Stimulated activated CD8-positive, alpha-beta memory T cell treated with anti-CD3 and anti-CD28 coated beads, Interleukin-7, amount 100 ng/mL, for 4 hours (primary cell): ENCODE measurements around the gene NOTCH2.
"Not testable (repeated sequence)": the region's sequence is repeated elsewhere in the genome, so short reads cannot be mapped to it uniquely, and the experiment has no call there.

ENCODE experiments used
- DNase-seq, 2 donors: peaks; one replicate each; pipeline ENCODE4 v3.0.0-alpha.2; 2020; ENCODE audit warnings: low read depth in 2 of 2

NOTCH2 gene

DNA sequence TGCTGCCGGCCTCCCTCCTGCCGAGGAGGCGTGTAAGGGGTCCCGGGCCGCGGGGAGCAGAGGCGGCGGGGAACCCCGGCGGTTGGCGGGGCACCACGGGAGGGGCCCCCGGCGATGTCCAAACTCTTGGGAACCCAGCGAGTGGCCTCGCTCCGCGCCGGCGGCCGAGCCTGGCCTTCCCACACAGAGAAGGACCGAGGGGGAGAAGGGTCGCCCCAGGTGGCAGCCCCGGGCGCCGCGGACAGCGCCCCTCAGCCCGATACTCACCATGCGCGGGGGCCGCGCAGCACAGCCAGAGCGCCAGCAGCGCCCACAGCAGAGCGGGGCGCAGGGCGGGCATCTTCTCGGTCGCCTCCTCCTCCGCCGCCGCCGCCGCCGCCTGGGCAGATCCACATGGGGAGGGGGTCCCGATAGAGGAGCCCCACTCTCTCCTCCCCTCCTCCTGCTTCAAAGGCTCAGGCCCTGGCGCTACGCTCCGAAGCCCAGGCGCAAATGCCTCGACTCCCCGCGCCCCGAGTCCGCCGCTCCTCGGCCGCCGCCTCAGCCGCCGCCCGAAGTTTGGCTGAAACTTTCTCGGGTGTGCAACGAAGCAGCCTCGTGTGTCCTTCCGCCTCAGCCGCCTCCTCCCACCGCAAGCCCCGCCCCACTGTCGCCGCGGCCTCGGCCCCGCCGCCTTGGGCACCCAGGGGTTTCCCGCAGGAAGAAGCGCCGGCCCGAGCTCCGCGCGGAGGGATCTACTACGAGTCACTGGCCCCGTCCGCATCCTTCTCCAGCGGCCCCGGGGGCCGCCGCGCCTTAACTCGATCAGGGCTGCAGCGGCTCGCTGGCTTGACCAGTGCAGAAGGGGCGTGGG is at the start of gene NOTCH2:
TSS of gene NOTCH2 (minus strand) at position 596 of the 853 bp plus-strand sequence. CDS start at position 340, 256 bp downstream.
- DNase-seq = peak; percentile 41 to 60

DNA sequence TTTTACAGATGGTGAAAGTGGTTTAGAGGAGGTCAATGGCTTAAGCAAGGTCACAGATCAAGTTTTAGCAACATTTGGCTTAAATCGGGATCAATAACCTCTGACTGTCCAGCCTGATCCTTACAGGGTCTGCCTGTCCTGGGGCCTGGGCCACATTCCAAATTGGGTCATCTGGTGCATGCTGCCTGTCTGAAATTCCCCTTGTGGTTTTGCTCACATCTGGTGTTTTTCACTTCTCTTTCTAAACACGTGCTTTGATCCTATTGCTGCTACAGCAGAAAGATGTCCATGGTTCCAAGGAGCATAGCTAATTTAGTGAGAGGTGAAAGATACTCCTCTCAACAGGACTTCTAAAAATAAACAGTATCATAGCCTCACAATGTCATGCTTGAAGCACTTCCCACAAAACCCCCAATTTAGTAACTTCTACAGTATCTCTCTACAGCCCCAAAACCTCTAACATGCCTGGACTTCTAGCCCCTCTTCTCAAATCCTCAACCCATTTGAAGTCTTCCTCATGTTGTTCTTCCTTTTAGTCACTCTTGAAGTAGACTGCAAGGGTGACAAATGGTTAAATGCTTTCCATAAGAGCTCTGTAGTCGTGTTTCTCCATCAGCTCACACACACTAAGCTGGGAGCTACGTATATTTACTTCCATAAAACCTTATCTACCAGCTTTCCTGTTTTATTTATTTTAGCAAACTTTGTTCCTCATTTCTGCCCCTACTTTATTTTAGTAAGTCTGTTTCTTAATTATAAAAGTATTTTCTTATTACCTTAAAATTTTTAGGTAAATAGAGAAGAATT is 48.1 kb upstream of the NOTCH2 start:
- DNase-seq = not testable (repeated sequence)

DNA sequence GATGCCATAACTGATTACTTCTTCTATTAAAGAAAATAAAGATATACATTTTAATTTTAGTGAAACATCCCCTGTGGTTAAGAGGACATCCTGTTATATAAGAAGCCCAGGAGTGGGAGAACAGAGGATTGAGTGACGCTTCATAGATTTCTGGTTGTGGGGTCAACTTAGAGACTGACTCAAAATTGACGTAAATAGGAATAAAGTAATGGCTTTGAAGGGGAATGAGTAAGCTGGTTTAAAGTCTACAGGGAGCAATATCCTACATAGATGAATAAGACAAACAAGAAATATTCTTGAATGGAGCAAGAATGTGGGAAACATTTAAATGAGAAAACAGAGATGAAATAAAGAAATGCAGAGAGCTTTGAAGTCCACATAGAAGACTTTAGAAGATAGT is 46.6 kb upstream of the NOTCH2 start:
- DNase-seq = not testable (repeated sequence)

- not testable (repeated sequence) for DNase-seq
Measured at GRCh38 chr1:120113134-120113533, 43.7 kb upstream of the NOTCH2 start.

- not testable (repeated sequence) for DNase-seq
Measured at GRCh38 chr1:120112212-120112611, 42.8 kb upstream of the NOTCH2 start.

DNA sequence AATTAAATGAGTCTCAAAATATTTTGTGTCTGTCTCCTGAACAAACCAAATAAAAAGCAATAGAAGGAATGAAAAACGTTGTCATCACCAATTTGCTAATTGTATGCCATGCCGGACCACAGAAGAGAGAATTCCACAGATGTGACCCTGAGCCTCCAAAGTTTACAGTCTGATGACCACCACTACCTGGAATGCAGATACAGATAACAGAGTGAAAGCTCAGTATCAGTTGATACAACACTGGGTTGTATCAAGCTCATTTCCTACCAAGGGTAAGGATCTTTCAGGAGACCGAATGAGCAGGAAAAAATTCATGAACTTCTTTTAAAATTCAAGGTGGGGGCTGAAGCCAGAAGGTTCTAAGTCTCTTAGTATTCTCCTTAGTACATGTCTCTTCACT is 42.3 kb upstream of the NOTCH2 start:
- not testable (repeated sequence) for DNase-seq

- DNase-seq = not testable (repeated sequence)
Measured at GRCh38 chr1:120111008-120111407, 41.5 kb upstream of the NOTCH2 start.

DNA sequence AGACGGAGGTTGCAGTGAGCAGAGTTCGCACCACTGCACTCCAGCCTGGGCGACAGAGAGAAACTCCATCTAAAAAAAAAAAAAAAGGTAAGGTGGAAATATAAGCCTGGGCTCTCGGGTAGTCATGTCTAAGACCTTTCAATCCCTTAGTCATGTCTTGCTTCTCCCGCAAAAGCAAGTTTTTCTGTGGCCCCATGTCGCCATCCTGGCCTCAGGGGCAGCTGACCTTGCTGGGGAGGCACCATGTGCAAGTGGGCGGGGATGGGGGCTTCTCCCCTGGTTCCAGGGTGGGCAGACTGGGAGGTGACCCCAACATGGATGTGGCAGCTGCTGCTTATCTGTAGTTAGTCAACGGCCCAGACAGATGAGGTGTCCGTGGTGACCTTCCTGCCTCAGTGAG is 40.2 kb upstream of the NOTCH2 start:
- DNase-seq = not testable (repeated sequence)

- DNase-seq = not testable (repeated sequence)
Measured at GRCh38 chr1:120109180-120109579, 39.7 kb upstream of the NOTCH2 start.

DNA sequence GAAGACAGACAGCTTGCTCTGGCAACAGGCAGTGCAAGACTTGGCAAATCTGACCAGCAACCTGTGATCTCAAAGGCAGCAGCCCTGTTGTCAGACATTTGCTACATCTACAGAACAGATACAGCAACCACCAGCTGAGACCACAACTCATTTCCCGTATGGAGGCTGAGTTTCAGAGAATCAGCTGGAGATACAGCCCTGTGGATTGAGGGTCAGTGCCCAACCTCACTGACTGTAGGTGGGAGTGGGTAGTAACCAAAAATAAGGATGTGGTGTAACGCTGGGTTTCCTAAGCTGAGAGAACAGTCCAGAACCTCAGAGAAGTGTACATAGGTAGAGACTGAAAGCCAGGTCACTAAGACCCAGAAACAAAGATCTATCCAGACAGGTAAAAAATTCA is 35.8 kb upstream of the NOTCH2 start:
- not testable (repeated sequence) for DNase-seq

DNA sequence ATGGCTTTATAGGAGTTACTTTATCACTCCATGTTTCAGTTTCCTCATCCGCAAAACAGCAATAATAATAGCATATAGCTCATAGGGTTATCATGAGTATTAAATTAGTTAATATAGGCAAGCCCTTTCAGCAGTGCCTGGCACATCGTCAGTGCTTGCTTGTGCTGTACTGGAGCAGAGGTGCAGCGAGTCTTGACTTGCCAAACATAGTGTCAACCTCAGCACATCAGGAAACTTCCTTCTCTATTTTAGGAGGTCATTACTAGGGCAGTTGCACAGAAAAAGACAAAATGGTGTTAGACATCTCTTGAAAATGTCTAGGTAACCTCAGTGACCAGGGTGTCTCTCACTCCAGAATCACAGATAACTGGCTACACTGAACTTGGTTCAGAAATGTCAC is 34.3 kb upstream of the NOTCH2 start:
- not testable (repeated sequence) for DNase-seq

- DNase-seq = not testable (repeated sequence)
Measured at GRCh38 chr1:120101593-120101992, 32.1 kb upstream of the NOTCH2 start.

DNA sequence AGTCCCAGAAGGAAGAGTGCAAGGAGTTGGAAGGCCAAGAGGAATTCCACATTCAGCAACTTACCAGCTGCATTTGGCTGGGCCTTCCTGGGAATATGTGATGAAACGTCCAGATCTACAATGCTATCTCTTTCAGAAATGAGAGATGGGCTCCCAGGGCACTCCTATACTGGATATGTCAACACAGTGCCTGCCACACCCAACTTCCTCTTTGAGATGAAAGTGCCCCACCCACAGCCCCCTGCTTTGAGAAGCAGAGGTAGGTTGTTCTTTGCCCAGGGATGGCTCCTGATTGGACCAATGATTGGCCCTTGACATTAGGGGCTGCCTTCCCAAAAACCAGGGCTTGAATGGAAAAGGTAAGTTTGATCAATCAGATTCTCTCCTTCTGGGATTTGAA is 31.1 kb upstream of the NOTCH2 start:
- DNase-seq = not testable (repeated sequence)

DNA sequence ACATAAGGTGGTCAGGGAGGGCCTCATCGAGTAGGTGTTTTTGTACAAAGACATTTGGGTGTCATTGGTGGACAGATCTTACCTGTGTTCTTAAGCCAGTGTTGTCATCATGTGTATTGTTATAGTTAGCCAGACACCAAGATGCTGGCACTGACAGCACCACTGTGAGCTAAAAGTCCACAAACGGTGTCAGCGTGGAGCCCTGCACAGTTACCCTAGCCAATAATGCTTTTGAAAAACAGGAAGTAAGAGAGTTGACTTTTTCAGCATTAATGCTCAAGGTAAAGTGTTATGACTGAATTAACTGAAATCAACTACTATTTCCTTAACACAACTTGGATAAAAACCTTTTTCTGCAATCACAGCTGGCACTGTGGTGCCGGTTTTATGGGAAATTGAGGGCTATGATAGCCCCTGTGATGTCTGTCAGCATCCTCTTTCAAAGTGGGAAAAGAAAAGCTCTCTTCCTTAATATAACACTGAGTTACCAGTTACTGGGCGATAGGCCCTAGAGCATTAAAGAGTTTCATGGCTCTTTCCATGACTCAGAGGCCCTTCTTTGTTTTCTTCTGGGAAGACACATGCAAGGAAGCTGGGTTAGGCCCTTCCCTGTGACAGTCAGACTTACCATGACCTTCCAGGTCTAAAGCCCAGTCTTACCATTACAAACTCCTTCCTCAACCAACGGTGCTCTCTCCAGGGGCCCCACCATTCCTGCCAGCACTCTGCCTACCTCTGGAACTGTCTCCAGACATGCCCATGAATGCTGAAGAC is 29.7 kb upstream of the NOTCH2 start:
- not testable (repeated sequence) for DNase-seq

- DNase-seq = not testable (repeated sequence)
Measured at GRCh38 chr1:120096981-120097545, 27.6 kb upstream of the NOTCH2 start.

DNA sequence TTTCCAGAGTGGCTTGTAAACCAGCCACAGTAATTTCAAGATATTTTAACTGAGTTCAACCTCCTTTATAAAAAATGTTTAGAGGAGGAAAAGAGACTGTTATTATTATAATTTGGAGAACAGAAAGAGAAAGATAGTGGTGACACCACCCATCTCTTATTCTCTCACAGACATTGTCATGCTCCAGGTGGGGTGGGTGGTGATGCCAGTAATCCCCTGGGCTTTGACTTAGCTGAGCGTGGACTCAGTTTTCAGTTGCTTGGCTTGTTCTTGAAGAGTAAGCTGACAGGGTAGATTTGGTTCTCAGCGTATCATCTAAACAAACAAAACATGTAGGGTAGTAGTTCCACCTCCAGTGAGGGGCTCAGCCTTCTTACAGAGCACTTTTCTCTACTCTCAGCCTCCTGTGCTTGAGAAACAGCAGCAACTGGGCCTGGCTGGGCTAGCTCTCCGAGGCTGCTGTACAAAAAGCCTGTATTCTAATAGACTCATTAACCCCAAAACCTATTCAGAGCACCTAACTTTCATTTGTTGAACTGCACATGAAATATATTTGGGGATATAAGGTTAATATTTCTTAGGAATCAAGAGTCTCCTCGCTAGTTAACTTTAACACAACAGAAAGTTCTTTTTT is 24.2 kb upstream of the NOTCH2 start:
- DNase-seq = not testable (repeated sequence)

- not testable (repeated sequence) for DNase-seq
Measured at GRCh38 chr1:120092232-120093218, 23.1 kb upstream of the NOTCH2 start.

- not testable (repeated sequence) for DNase-seq
Measured at GRCh38 chr1:120090830-120091229, 21.4 kb upstream of the NOTCH2 start.

DNA sequence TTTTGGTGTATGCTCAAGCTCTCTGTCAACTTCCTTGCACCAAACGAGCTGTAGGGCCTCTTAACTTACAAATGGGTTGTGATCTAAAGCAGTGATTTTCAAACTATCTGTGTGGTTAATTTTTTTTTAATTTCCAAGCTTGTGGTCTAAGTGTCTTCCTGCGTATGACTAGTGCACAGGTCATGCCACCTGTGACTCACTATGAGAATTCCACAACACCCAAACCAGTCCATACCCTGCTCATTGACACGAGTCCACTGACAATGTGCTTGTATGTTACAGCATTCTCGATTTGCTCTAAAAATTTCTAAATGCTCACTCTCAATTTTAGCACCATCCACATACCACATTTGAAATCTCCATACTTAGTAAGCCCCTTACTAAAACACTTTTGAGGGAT is 18.5 kb upstream of the NOTCH2 start:
- DNase-seq = peak; percentile 29 to 53

DNA sequence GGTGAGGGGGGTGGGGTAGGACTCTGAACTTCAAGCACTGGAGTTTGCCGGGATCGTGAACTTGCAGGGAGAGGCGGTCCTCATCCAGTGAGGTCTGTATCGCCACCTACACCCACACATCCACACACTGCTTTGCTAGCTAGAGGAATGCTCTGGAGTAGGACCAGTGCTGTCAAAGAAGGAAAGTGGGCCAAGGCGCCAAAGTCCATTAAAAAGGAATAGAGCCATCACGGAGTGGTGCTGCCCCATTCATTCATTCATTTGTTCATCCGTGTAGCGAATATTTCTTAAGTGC is 405 bp upstream of the NOTCH2 start:
- DNase-seq = not testable (repeated sequence)
